Measurements from ENCODE around the gene RIMBP3B. TPM values are rescaled to one million over a fixed set of nuclear protein-coding genes. Genes with fewer than 3 reads are reported as not detected.
"Not testable (repeated sequence)": the region's sequence is repeated elsewhere in the genome, so short reads cannot be mapped to it uniquely, and the experiment has no call there.

Gene RIMBP3B
- total RNA-seq (under 1 TPM; 0.10 to 0.32 TPM), polyA plus RNA-seq (ENCODE audit: insufficient read length in 6 of 6) (under 1 TPM in 2 of 6 donors, not detected in 4; 0.06 to 0.16 TPM)
- long read RNA-seq, donor 1 = 0 reads
- long read RNA-seq, donor 2, full-length matches to known transcripts = 1 of 1 reads
- long read RNA-seq, donor 2, partial matches to known transcripts = 0 of 1 reads
- long read RNA-seq, donor 2, other reads (novel, unspliced or antisense) = 0 of 1 reads
- long read RNA-seq, donor 3, full-length matches to known transcripts = 1 of 1 reads
- long read RNA-seq, donor 3, partial matches to known transcripts = 0 of 1 reads
- long read RNA-seq, donor 3, other reads (novel, unspliced or antisense) = 0 of 1 reads
- long read RNA-seq, donor 4 = 0 reads
- long read RNA-seq, donor 5 = 0 reads
- long read RNA-seq, donor 6 = 0 reads
- long read RNA-seq, donor 7 = 0 reads
- long read RNA-seq, donor 8 = 0 reads
- long read RNA-seq, donor 9 = 0 reads
- long read RNA-seq, donor 10 = 0 reads
- long read RNA-seq, donor 11, full-length matches to known transcripts = 3 of 3 reads
- long read RNA-seq, donor 11, partial matches to known transcripts = 0 of 3 reads
- long read RNA-seq, donor 11, other reads (novel, unspliced or antisense) = 0 of 3 reads
- long read RNA-seq, donor 12 = 0 reads

- H3K4me3 ChIP-seq; DNase-seq; intact Hi-C loops (cut with DNase I); H3K36me3 ChIP-seq; H3K9me3 ChIP-seq; H3K27ac ChIP-seq; H3K27me3 ChIP-seq; H3K4me1 ChIP-seq: not testable (repeated sequence)
- peak; percentile 83 for ATAC-seq
Measured at GRCh38 chr22:21383701-21384467, at the start of gene RIMBP3B. TSS of gene RIMBP3B (plus strand) at chr22:21383751. CDS start at chr22:21383859, 108 bp downstream.

- H3K36me3 ChIP-seq; H3K4me3 ChIP-seq; H3K27ac ChIP-seq; H3K9me3 ChIP-seq; ATAC-seq; H3K27me3 ChIP-seq; H3K4me1 ChIP-seq; intact Hi-C loops (cut with DNase I): not testable (repeated sequence)
- peak in 1 of 4 donors; percentile 39 for DNase-seq
Measured at GRCh38 chr22:21357527-21357926, 26.0 kb upstream of the RIMBP3B start.

- intact Hi-C loops (cut with DNase I); H3K4me3 ChIP-seq; H3K36me3 ChIP-seq; H3K4me1 ChIP-seq; H3K27me3 ChIP-seq; ATAC-seq; DNase-seq; H3K9me3 ChIP-seq; H3K27ac ChIP-seq: not testable (repeated sequence)
Measured at GRCh38 chr22:21360525-21360924, 23.0 kb upstream of the RIMBP3B start.

- H3K27ac ChIP-seq; intact Hi-C loops (cut with DNase I); H3K9me3 ChIP-seq; DNase-seq; H3K4me1 ChIP-seq; H3K4me3 ChIP-seq; H3K36me3 ChIP-seq; ATAC-seq; H3K27me3 ChIP-seq: not testable (repeated sequence)
Measured at GRCh38 chr22:21362473-21362872, 21.1 kb upstream of the RIMBP3B start.

- H3K36me3 ChIP-seq; DNase-seq; H3K4me1 ChIP-seq; intact Hi-C loops (cut with DNase I); H3K27me3 ChIP-seq; H3K9me3 ChIP-seq; H3K4me3 ChIP-seq; ATAC-seq; H3K27ac ChIP-seq: not testable (repeated sequence)
Measured at GRCh38 chr22:21363061-21363460, 20.5 kb upstream of the RIMBP3B start.

GRCh38 chr22:21363803-21364202 is 19.7 kb upstream of the RIMBP3B start:
- H3K36me3 ChIP-seq; H3K27me3 ChIP-seq; H3K4me3 ChIP-seq; intact Hi-C loops (cut with DNase I); H3K27ac ChIP-seq; H3K9me3 ChIP-seq; ATAC-seq; H3K4me1 ChIP-seq: not testable (repeated sequence)
- DNase-seq = peak in 1 of 4 donors; percentile 70

- H3K27ac ChIP-seq; H3K4me3 ChIP-seq; H3K27me3 ChIP-seq; intact Hi-C loops (cut with DNase I); DNase-seq; H3K9me3 ChIP-seq; H3K36me3 ChIP-seq; ATAC-seq; H3K4me1 ChIP-seq: not testable (repeated sequence)
Measured at GRCh38 chr22:21364362-21364761, 19.2 kb upstream of the RIMBP3B start.

GRCh38 chr22:21365337-21365736 is 18.2 kb upstream of the RIMBP3B start:
- H3K36me3 ChIP-seq; H3K27me3 ChIP-seq; ATAC-seq; DNase-seq; H3K27ac ChIP-seq; intact Hi-C loops (cut with DNase I); H3K4me3 ChIP-seq; H3K4me1 ChIP-seq; H3K9me3 ChIP-seq: not testable (repeated sequence)

- intact Hi-C loops (cut with DNase I); H3K9me3 ChIP-seq; H3K4me1 ChIP-seq; ATAC-seq; H3K27me3 ChIP-seq; H3K36me3 ChIP-seq; H3K27ac ChIP-seq; H3K4me3 ChIP-seq: not testable (repeated sequence)
- peak in 1 of 4 donors; percentile 37 for DNase-seq
Measured at GRCh38 chr22:21368603-21369310, 14.8 kb upstream of the RIMBP3B start.

- peak; percentile 63 for ATAC-seq
- H3K4me1 ChIP-seq; H3K4me3 ChIP-seq; H3K27ac ChIP-seq; DNase-seq; H3K9me3 ChIP-seq; intact Hi-C loops (cut with DNase I); H3K36me3 ChIP-seq; H3K27me3 ChIP-seq: not testable (repeated sequence)
Measured at GRCh38 chr22:21375880-21376279, 7.7 kb upstream of the RIMBP3B start.

GRCh38 chr22:21384468-21385357 is 1.2 kb downstream of the RIMBP3B start:
- intact Hi-C loops (cut with DNase I); H3K27ac ChIP-seq; H3K4me3 ChIP-seq; H3K36me3 ChIP-seq; H3K4me1 ChIP-seq; H3K9me3 ChIP-seq; DNase-seq; H3K27me3 ChIP-seq: not testable (repeated sequence)
- peak; percentile 64 for ATAC-seq

GRCh38 chr22:21389480-21389879 is 5.9 kb downstream of the RIMBP3B start:
- H3K36me3 ChIP-seq; H3K4me3 ChIP-seq; H3K4me1 ChIP-seq; DNase-seq; H3K9me3 ChIP-seq; H3K27ac ChIP-seq; ATAC-seq; H3K27me3 ChIP-seq; intact Hi-C loops (cut with DNase I): not testable (repeated sequence)

Data from left lung (tissue), 14 donors.